Progenitor cell of endocrine pancreas (in vitro differentiated cells): Measurements from ENCODE around the gene MS4A18. TPM values are rescaled to one million over a fixed set of nuclear protein-coding genes. Genes with fewer than 3 reads are reported as not detected.

ENCODE experiments used
- DNase-seq: peaks from one replicate; pipeline ENCODE4 v3.0.0; 2021; ENCODE audit warnings: low spot score; ENCODE audit not compliant: unreplicated experiment
- H3K27ac Mint-ChIP-seq: 2 replicates; pipeline ENCODE4 v1.8.0; 2021; ENCODE audit warnings: mild to moderate bottlenecking, moderate library complexity, mixed read lengths
- H3K27me3 Mint-ChIP-seq: 2 replicates; pipeline ENCODE4 v1.8.0; 2021; ENCODE audit warnings: mixed read lengths
- H3K36me3 Mint-ChIP-seq: 2 replicates; pipeline ENCODE4 v1.8.0; 2022; ENCODE audit warnings: mixed read lengths; ENCODE audit not compliant: insufficient read depth
- H3K4me1 Mint-ChIP-seq: 2 replicates; pipeline ENCODE4 v1.8.0; 2021; ENCODE audit warnings: low read depth, mixed read lengths
- H3K4me3 Mint-ChIP-seq: 2 replicates; pipeline ENCODE4 v1.8.0; 2021; ENCODE audit warnings: low read depth, mild to moderate bottlenecking, moderate library complexity, mixed read lengths
- H3K9me3 Mint-ChIP-seq: 2 replicates; pipeline ENCODE4 v1.8.0; 2021; ENCODE audit warnings: low read depth, mixed read lengths
- total RNA-seq: library from RNA; stranded (reverse); gene quantifications from 2 replicates; pipeline ENCODE4 v1.2.1, GENCODE V29; 2021
- TF ChIP-seq, protein P1 (sequence below): fragments of 200-600 bp; sonication (generic); IDR thresholded peaks from one replicate; pipeline ENCODE4 v1.5.0; 2021; ENCODE audit warnings: antibody characterized with exemption, mild to moderate bottlenecking; ENCODE audit not compliant: unreplicated experiment

The MS4A18 gene
- total RNA-seq, 1 donor from 2014 or later, result not detected

DNA sequence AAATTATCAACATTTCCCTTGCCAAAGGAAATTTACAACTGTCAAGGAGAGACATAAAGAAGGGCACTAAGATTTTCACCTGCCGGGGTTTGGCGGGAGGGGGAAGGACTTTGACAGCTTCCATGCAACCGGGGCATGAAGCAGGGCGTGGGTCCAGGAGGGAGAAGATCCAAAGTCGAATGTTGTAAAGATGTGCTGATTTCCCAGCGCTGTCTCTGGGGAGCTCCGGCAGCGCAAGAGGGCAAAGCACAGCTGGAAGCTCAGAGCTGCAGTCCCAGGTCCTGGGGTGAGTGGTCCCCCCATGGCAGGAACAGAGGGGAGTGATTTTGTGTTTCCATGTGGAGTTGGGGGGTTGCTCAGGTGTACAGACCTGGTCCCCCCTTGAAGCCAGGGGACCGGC, 60.6 kb downstream of the MS4A18 start, which contains the start of gene MS4A10:
Gene MS4A10, plus strand, starts transcription at position 198 of the 400 bp plus-strand sequence. CDS start 5,003 bp downstream, outside the sequence.
- Mint-ChIP-seq H3K27me3 (no peaks in the 10 kb centered on the region), H3K27ac (peak within 1 kb of the TSS; percentile 43), H3K36me3 (no peaks in the 10 kb centered on the region), H3K9me3 (no peaks in the 10 kb centered on the region), H3K4me1 (no peaks in the 10 kb centered on the region), H3K4me3 (no peak within 1 kb of the TSS)
- TF ChIP-seq, protein P1, sequence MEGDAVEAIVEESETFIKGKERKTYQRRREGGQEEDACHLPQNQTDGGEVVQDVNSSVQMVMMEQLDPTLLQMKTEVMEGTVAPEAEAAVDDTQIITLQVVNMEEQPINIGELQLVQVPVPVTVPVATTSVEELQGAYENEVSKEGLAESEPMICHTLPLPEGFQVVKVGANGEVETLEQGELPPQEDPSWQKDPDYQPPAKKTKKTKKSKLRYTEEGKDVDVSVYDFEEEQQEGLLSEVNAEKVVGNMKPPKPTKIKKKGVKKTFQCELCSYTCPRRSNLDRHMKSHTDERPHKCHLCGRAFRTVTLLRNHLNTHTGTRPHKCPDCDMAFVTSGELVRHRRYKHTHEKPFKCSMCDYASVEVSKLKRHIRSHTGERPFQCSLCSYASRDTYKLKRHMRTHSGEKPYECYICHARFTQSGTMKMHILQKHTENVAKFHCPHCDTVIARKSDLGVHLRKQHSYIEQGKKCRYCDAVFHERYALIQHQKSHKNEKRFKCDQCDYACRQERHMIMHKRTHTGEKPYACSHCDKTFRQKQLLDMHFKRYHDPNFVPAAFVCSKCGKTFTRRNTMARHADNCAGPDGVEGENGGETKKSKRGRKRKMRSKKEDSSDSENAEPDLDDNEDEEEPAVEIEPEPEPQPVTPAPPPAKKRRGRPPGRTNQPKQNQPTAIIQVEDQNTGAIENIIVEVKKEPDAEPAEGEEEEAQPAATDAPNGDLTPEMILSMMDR, result no peak
- DNase-seq, result no peak

DNA sequence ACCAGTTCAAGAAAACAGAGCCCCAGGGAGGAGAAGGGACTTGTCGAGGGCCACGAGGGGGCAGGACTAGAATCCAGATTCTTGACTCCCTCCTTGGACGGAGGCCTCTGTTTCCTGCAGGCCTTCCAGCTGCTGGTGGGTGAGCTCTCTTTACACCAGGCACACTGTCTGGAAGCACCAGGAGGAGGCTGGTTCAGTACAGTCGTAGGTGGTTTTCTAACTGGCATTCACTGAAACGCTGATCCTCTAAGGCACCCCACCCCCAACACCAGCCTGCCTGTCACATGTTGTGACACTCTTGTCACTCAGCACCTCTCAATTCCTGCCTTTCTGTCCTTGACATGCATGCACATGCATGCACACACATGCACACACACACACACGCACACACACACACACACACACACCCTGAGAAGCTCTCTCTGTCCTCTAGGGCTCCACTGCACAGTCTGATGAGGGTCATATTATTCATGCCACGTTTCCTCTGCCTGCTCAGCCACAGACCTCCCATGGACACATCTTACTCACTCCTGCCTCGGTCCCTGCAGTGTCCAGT, 61.4 kb downstream of the MS4A18 start:
- no peak for DNase-seq
- Mint-ChIP-seq H3K36me3 (no peaks in the 10 kb centered on the region), H3K4me3 (no peak overlapping the region), H3K27ac (peak overlapping the region; percentile 43), H3K4me1 (no peaks in the 10 kb centered on the region), H3K9me3 (no peaks in the 10 kb centered on the region), H3K27me3 (no peaks in the 10 kb centered on the region)
- TF ChIP-seq, protein P1, result no peak

DNA sequence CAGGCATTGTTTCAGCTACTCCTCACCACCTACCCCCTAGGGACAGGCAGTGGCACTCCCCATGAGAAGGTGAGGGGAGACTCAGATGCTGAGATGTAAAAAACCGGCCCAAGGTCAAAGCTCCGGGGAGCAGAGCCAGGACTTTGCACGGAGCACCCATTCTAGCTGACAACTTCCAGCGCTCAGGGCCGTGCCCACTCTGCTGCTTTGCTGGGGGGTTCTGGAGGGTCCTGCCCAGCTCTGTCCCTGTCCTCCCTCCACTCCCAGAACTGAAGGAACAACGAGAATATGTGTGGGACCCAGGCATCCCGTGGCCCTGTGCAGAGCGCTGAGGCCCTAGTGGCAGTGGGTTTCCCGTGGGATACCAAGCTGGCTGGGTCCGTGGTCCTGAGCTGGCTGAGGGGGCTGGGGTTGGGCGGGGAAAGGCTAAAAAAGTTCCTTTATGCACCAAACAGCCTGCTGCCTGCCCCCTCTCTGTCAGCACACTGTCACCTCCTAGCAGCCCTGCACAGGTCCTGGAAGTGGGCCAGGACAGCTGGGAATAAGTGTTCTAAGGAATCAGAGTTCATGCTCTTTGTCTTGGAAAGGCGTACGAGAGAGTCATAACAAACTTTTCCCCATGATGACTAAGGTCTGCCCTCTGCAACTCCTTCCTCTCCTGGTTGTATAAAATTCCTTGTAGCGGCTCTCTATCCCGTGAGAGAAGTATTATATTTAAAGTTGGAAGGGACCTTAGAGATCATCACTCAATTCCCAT, 62.5 kb downstream of the MS4A18 start:
- no peak overlapping the region for H3K4me3 Mint-ChIP-seq
- no peak for DNase-seq
- peaks cover 4% of the 10 kb centered on the region for H3K9me3 Mint-ChIP-seq
- peaks cover 3% of the 10 kb centered on the region for H3K27me3 Mint-ChIP-seq
- H3K4me1 Mint-ChIP-seq, result no peaks in the 10 kb centered on the region
- no peaks in the 10 kb centered on the region for H3K36me3 Mint-ChIP-seq
- H3K27ac Mint-ChIP-seq, result no peak overlapping the region
- TF ChIP-seq, protein P1, result no peak

DNA sequence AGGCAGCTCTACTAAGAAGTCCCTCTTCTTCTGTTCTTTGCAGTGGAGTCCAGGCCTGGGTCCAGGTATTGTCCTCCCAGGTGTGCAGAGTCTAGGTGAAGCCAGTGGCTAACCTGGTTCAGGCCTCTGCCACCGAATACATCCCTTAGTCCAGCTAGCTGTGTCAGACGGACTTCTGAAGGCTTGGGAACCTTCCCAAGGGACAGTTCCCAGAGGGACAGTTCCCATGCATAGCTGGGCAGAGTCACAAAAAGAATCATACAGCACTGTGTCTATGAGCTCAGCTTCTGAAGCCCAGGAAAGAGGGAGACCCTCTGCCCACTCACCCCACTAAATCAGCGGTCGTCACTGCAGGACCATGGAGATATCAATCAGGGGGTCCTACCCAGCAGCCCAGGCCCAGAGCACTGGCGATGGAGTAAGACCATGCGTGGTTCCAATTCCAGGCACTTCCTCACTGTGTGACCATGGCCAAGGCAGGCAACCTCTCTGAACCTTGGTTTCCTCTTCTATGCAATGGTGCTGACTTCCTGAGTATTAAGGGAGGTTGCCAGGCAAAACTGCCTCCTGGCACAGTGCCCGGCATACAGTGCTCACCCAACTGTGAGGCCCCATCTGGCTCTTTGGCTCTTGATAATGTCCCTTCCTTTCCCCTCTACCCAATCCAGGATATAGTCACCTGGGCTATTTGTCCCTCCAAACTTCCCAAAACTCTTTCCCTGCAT, 64.0 kb downstream of the MS4A18 start:
- Mint-ChIP-seq H3K27me3 (peaks cover 16% of the 10 kb centered on the region), H3K4me1 (no peaks in the 10 kb centered on the region), H3K4me3 (no peak overlapping the region), H3K27ac (no peak overlapping the region), H3K9me3 (peaks cover 7% of the 10 kb centered on the region), H3K36me3 (no peaks in the 10 kb centered on the region)
- DNase-seq, result no peak
- TF ChIP-seq, protein P1, result no peak

DNA sequence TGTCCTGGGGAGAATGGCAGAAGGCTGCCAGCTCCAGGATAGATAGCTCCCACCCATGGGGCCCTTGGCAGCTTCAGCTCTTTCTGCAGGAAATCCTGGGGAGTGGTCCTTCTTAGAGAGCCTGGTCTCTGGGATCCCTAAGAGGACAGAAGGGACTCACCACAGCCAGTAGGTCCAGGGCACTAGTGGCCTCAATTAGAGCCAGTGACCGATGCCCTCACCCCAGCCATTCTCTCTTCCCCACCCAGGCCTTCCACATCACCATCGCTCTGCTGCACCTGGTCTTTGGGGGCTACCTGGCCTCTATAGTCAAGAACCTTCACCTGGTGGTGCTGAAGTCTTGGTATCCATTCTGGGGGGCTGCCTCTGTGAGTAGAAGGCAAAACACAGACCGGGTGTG, 66.2 kb downstream of the MS4A18 start:
- Mint-ChIP-seq H3K9me3 (peaks cover 7% of the 10 kb centered on the region), H3K4me1 (no peaks in the 10 kb centered on the region), H3K36me3 (no peaks in the 10 kb centered on the region), H3K27ac (no peak overlapping the region), H3K4me3 (no peak overlapping the region), H3K27me3 (peaks cover 19% of the 10 kb centered on the region)
- DNase-seq, result no peak
- TF ChIP-seq, protein P1, result no peak
